ENCODE results near the gene NF1.

GRCh38 chr17:31269036-31269577 is 174.3 kb downstream of the NF1 start:
- TF ChIP-seq POLR2A (IDR thresholded peaks at IDR 0.05) (no peak), CTCF (IDR thresholded peaks at IDR 0.05) (no peak)

Measured in prostate gland (tissue), 2 donors.